ENCODE data around the gene ROGDI. TPM values are rescaled to one million over a fixed set of nuclear protein-coding genes. Genes with fewer than 3 reads are reported as not detected.

The ROGDI gene
- total RNA-seq, 2 experiments from 2014 or later: 9.4 to 11.0 TPM

DNA sequence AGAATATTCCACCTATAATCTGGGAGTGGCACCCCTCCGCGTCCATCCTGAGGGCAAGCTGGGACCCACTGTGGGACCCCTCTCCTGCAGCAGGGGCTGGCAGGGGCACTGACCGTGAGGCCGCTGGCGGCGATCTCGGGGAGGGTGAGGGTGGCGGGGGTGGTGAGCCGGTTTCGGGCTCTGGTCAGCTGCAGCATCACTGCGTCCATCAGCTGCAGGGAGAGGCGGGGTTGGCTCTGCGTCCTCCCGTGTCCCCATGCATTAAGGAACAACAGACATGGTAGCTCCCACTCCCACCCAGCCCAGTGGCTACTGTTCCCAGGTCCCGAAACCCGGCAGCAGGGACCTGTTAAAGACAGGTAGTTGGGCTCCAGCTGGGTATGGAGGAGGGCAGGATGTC, 4.0 kb downstream of the ROGDI start:
- no peaks in the 10 kb centered on the region for H3K9me3 Mint-ChIP-seq
- H3K36me3 Mint-ChIP-seq (ENCODE audit: low read depth): peaks cover 7% of the 10 kb centered on the region
- Histone ChIP-seq H3K27ac (ENCODE audit: low read depth in 1 of 2, low read length in 2 of 2) (no peak overlapping the region), H3K36me3 (ENCODE audit: insufficient read depth, low read length) (peaks cover 14% of the 10 kb centered on the region), H3K27me3 (ENCODE audit: control insufficient read depth in 1 of 2, insufficient read depth in 2 of 2, low read length in 2 of 2) (no peaks in the 10 kb centered on the region), H3K4me3 (ENCODE audit: low read length) (no peak overlapping the region), H3K4me1 (ENCODE audit: insufficient read depth, low read length) (peaks cover 24% of the 10 kb centered on the region), H3K9me3 (ENCODE audit: control insufficient read depth in 1 of 2, insufficient read depth in 1 of 2, low read length in 2 of 2) (no peaks in the 10 kb centered on the region)
- ATAC-seq (ENCODE audit: poor library complexity): no peak
- TF ChIP-seq, protein P1, sequence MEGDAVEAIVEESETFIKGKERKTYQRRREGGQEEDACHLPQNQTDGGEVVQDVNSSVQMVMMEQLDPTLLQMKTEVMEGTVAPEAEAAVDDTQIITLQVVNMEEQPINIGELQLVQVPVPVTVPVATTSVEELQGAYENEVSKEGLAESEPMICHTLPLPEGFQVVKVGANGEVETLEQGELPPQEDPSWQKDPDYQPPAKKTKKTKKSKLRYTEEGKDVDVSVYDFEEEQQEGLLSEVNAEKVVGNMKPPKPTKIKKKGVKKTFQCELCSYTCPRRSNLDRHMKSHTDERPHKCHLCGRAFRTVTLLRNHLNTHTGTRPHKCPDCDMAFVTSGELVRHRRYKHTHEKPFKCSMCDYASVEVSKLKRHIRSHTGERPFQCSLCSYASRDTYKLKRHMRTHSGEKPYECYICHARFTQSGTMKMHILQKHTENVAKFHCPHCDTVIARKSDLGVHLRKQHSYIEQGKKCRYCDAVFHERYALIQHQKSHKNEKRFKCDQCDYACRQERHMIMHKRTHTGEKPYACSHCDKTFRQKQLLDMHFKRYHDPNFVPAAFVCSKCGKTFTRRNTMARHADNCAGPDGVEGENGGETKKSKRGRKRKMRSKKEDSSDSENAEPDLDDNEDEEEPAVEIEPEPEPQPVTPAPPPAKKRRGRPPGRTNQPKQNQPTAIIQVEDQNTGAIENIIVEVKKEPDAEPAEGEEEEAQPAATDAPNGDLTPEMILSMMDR (IDR thresholded peaks at IDR 0.05): no peak
- ChIA-PET CTCF (no interaction called here), POLR2A (no interaction called here)
- no peak for DNase-seq
- intact Hi-C loops (cut with DNase I, micrococcal nuclease): no loop called here
- H3K4me3 Mint-ChIP-seq: peak overlapping the region; percentile 20
- H3K4me1 Mint-ChIP-seq (ENCODE audit: low read depth): peaks cover 19% of the 10 kb centered on the region
- H3K27me3 Mint-ChIP-seq: no peaks in the 10 kb centered on the region
- H3K27ac Mint-ChIP-seq: no peak overlapping the region

DNA sequence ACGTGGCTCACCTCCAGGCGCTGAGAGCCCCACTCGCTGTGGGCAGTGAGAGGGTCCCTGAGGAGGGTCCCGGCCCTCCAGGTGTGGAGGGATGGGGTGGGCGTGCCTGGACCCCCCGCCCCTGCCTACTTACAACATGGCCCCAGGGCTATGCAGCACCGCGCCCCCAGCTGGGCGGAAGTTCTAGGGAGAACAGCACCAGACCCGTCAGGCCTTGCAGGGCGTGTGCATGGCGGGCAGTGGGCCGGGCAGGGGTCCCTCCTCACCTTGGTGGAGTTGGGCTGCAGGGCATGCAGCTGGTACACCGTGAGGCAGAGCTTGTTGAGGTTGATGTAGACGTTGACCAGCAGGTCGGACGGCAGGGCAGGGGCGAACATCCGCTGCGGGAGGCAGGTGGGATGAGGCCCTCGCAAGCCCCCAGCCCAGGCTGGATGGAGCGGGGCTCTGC, 4.6 kb downstream of the ROGDI start:
- H3K36me3 Mint-ChIP-seq (ENCODE audit: low read depth): peaks cover under 1% of the 10 kb centered on the region
- intact Hi-C loops (cut with DNase I, micrococcal nuclease): no loop called here
- ChIA-PET CTCF (no interaction called here), POLR2A (no interaction called here)
- no peak overlapping the region for H3K27ac ChIP-seq (ENCODE audit: low read depth in 1 of 2, low read length in 2 of 2)
- H3K4me3 Mint-ChIP-seq: no peak overlapping the region
- H3K9me3 ChIP-seq (ENCODE audit: control insufficient read depth in 1 of 2, insufficient read depth in 1 of 2, low read length in 2 of 2): no peaks in the 10 kb centered on the region
- peaks cover 14% of the 10 kb centered on the region for H3K36me3 ChIP-seq (ENCODE audit: insufficient read depth, low read length)
- ATAC-seq (ENCODE audit: poor library complexity): no peak
- H3K4me3 ChIP-seq (ENCODE audit: low read length): no peak overlapping the region
- H3K4me1 ChIP-seq (ENCODE audit: insufficient read depth, low read length): peaks cover 22% of the 10 kb centered on the region
- H3K9me3 Mint-ChIP-seq: no peaks in the 10 kb centered on the region
- no peaks in the 10 kb centered on the region for H3K27me3 ChIP-seq (ENCODE audit: control insufficient read depth in 1 of 2, insufficient read depth in 2 of 2, low read length in 2 of 2)
- TF ChIP-seq, protein P1 (IDR thresholded peaks at IDR 0.05): no peak
- no peak overlapping the region for H3K27ac Mint-ChIP-seq
- H3K27me3 Mint-ChIP-seq: no peaks in the 10 kb centered on the region
- H3K4me1 Mint-ChIP-seq (ENCODE audit: low read depth): peaks cover 13% of the 10 kb centered on the region
- no peak for DNase-seq

DNA sequence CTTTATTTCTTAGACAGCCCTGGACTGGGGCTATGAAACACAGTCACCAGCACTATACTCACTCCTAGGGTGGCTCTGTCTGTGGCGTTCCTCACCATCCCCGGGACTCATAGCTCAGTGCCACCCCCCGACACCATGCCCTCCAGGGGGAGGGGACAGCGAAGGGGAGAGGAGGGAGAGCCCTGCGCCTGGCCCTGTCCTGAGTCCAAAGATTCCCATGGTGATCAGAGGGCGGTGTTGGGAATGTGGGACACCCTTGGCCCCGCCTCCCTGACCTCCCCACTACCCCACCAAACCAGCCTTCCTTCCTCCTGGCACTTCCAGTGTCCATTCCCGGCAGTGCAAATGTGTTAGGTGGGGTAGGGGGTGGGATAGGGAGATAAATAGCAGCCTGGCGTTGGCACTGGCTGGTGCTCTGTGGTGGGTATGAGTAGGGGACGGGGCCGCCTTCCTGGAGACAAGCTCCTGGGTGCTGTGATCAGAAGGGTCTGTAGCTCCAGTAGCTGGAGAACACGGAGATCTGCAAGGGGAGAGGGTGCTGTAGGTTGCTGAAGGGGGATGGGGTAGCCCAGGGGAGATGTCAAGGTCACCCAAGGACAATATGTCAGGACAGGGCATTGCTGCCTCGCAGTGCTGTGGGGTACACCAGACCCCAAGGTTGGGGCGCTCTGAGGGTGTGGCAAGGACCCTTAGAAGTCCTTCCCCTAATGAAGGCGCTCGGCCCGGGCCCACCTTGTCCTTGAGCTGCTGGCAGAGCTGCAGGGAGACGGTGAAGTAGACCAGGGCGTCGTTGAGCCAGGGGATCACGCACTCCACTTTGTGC, 5.2 kb downstream of the ROGDI start:
- Mint-ChIP-seq H3K36me3 (ENCODE audit: low read depth) (no peaks in the 10 kb centered on the region), H3K9me3 (no peaks in the 10 kb centered on the region), H3K4me1 (ENCODE audit: low read depth) (peaks cover 12% of the 10 kb centered on the region), H3K27ac (no peak overlapping the region), H3K27me3 (no peaks in the 10 kb centered on the region), H3K4me3 (no peak overlapping the region)
- TF ChIP-seq, protein P1 (IDR thresholded peaks at IDR 0.05): no peak
- H3K27me3 ChIP-seq (ENCODE audit: control insufficient read depth in 1 of 2, insufficient read depth in 2 of 2, low read length in 2 of 2): no peaks in the 10 kb centered on the region
- DNase-seq (no peak), ATAC-seq (ENCODE audit: poor library complexity) (no peak)
- no peaks in the 10 kb centered on the region for H3K9me3 ChIP-seq (ENCODE audit: control insufficient read depth in 1 of 2, insufficient read depth in 1 of 2, low read length in 2 of 2)
- peaks cover 14% of the 10 kb centered on the region for H3K36me3 ChIP-seq (ENCODE audit: insufficient read depth, low read length)
- H3K4me1 ChIP-seq (ENCODE audit: insufficient read depth, low read length): peaks cover 22% of the 10 kb centered on the region
- ChIA-PET CTCF (no interaction called here), POLR2A (no interaction called here)
- no peak overlapping the region for H3K27ac ChIP-seq (ENCODE audit: low read depth in 1 of 2, low read length in 2 of 2)
- intact Hi-C loops (cut with DNase I, micrococcal nuclease): no loop called here
- no peak overlapping the region for H3K4me3 ChIP-seq (ENCODE audit: low read length)
